OCI-LY1 (cell line): Measurements from ENCODE around the gene CCDC78.

Source experiments
- H2AFZ ChIP-seq: fragments of 200-600 bp; sonication (generic), shearing (Covaris generic); 2 replicates; pipeline ENCODE4 v1.6.0; 2014; ENCODE audit warnings: antibody characterized with exemption, mild to moderate bottlenecking, low read length
- H3F3A ChIP-seq: fragments of 200-600 bp; sonication (generic), shearing (Covaris generic); 2 replicates; pipeline ENCODE4 v1.6.0; 2014; ENCODE audit warnings: mild to moderate bottlenecking, antibody characterized with exemption, low read length, moderate library complexity; ENCODE audit not compliant: insufficient read depth
- H3K27ac ChIP-seq: fragments of 200-600 bp; sonication (generic); 2 replicates; pipeline ENCODE4 v1.5.1; 2014; ENCODE audit warnings: low read length, mixed run types, mild to moderate bottlenecking, low read depth; ENCODE audit not compliant: poor library complexity, severe bottlenecking
- H3K27me3 ChIP-seq: fragments of 200-600 bp; sonication (generic); 2 replicates; pipeline ENCODE4 v1.6.0; 2014; ENCODE audit warnings: antibody characterized with exemption, mild to moderate bottlenecking, low read length, moderate library complexity; ENCODE audit not compliant: insufficient read depth
- H3K36me3 ChIP-seq: fragments of 200-600 bp; sonication (generic); 2 replicates; pipeline ENCODE4 v1.6.1; 2014; ENCODE audit warnings: mild to moderate bottlenecking, antibody characterized with exemption, low read length, moderate library complexity, mixed read lengths; ENCODE audit not compliant: insufficient read depth
- H3K4me1 ChIP-seq: fragments of 200-600 bp; sonication (generic); 2 replicates; pipeline ENCODE4 v1.5.1; 2014; ENCODE audit warnings: mild to moderate bottlenecking, low read length, moderate library complexity; ENCODE audit not compliant: insufficient read depth, severe bottlenecking
- H3K4me2 ChIP-seq: fragments of 200-600 bp; sonication (generic), shearing (Covaris generic); 2 replicates; pipeline ENCODE4 v1.6.1; 2014; ENCODE audit warnings: low read length
- H3K4me3 ChIP-seq: fragments of 200-600 bp; sonication (generic); 2 replicates; pipeline ENCODE4 v1.5.1; 2014; ENCODE audit warnings: low read length, low read depth, mild to moderate bottlenecking, mixed read lengths; ENCODE audit not compliant: poor library complexity, severe bottlenecking
- H3K79me2 ChIP-seq: fragments of 200-600 bp; shearing (Covaris generic); 2 replicates; pipeline ENCODE4 v1.6.1; 2016; ENCODE audit warnings: mixed run types, low read length, mixed read lengths; ENCODE audit not compliant: insufficient read depth
- H3K9ac ChIP-seq: fragments of 200-600 bp; sonication (generic), shearing (Covaris generic); 2 replicates; pipeline ENCODE4 v1.6.1; 2014; ENCODE audit warnings: mild to moderate bottlenecking, low read length, mixed read lengths
- H3K9me2 ChIP-seq: fragments of 200-600 bp; sonication (generic), shearing (Covaris generic); 2 replicates; pipeline ENCODE4 v1.6.1; 2014; ENCODE audit warnings: low read depth, mild to moderate bottlenecking, low read length, mixed read lengths
- H3K9me3 ChIP-seq: fragments of 200-600 bp; shearing (Covaris generic); 2 replicates; pipeline ENCODE4 v1.6.1; 2014; ENCODE audit warnings: low read length, mixed read lengths
- H4K20me1 ChIP-seq: fragments of 200-600 bp; sonication (generic), shearing (Covaris generic); 2 replicates; pipeline ENCODE4 v1.6.0; 2016; ENCODE audit warnings: mild to moderate bottlenecking, low read length; ENCODE audit not compliant: insufficient read depth
- EZH2 ChIP-seq: fragments of 200-600 bp; sonication (generic), shearing (Covaris generic); IDR thresholded peaks from 2 replicates; pipeline ENCODE4 v1.8.0; 2017; ENCODE audit warnings: borderline replicate concordance, mixed run types, mild to moderate bottlenecking, antibody characterized with exemption, low read length, moderate library complexity, mixed read lengths
- TF ChIP-seq, protein P1 (sequence below): fragments of 200-600 bp; sonication (generic), shearing (Covaris generic); IDR thresholded peaks from 2 replicates; pipeline ENCODE4 v1.5.1; 2017; ENCODE audit warnings: mild to moderate bottlenecking, antibody characterized with exemption, low read length, moderate library complexity, mixed read lengths

CCDC78 gene

DNA sequence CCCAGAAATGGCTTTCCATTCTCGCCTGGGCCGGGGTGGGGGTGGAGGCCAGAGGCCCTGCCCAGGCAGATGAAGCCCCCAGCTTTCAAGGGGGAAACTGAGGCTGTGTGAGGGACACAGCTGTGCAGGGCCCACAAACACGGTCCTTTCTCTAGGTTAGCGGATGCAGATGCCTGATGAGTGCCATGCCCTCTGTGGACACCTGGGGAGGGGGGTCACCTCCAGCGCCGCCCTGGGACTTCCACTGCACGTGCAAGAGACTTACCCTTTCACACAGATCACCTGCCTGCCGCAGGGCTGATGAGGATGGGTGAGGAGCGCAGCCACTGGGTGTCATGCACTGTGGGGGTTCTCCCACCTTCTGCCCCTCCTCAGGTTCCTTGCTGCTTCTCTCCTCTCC lies 7.9 kb downstream of the CCDC78 start:
- H3K4me1 ChIP-seq: peaks cover 40% of the 10 kb centered on the region
- H3K27me3 ChIP-seq: peaks cover 18% of the 10 kb centered on the region
- TF ChIP-seq, protein P1, sequence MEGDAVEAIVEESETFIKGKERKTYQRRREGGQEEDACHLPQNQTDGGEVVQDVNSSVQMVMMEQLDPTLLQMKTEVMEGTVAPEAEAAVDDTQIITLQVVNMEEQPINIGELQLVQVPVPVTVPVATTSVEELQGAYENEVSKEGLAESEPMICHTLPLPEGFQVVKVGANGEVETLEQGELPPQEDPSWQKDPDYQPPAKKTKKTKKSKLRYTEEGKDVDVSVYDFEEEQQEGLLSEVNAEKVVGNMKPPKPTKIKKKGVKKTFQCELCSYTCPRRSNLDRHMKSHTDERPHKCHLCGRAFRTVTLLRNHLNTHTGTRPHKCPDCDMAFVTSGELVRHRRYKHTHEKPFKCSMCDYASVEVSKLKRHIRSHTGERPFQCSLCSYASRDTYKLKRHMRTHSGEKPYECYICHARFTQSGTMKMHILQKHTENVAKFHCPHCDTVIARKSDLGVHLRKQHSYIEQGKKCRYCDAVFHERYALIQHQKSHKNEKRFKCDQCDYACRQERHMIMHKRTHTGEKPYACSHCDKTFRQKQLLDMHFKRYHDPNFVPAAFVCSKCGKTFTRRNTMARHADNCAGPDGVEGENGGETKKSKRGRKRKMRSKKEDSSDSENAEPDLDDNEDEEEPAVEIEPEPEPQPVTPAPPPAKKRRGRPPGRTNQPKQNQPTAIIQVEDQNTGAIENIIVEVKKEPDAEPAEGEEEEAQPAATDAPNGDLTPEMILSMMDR: no peak
- TF ChIP-seq EZH2: no peak
- no peaks in the 10 kb centered on the region for H3K79me2 ChIP-seq
- H3K4me2 ChIP-seq: no peak overlapping the region
- no peaks in the 10 kb centered on the region for H4K20me1 ChIP-seq
- no peak overlapping the region for H3K27ac ChIP-seq
- no peak overlapping the region for H3K9ac ChIP-seq
- H2AFZ ChIP-seq: no peak overlapping the region
- H3F3A ChIP-seq: no peaks in the 10 kb centered on the region
- H3K36me3 ChIP-seq: peaks cover 8% of the 10 kb centered on the region
- no peaks in the 10 kb centered on the region for H3K9me3 ChIP-seq
- H3K4me3 ChIP-seq: no peak overlapping the region
- no peaks in the 10 kb centered on the region for H3K9me2 ChIP-seq

DNA sequence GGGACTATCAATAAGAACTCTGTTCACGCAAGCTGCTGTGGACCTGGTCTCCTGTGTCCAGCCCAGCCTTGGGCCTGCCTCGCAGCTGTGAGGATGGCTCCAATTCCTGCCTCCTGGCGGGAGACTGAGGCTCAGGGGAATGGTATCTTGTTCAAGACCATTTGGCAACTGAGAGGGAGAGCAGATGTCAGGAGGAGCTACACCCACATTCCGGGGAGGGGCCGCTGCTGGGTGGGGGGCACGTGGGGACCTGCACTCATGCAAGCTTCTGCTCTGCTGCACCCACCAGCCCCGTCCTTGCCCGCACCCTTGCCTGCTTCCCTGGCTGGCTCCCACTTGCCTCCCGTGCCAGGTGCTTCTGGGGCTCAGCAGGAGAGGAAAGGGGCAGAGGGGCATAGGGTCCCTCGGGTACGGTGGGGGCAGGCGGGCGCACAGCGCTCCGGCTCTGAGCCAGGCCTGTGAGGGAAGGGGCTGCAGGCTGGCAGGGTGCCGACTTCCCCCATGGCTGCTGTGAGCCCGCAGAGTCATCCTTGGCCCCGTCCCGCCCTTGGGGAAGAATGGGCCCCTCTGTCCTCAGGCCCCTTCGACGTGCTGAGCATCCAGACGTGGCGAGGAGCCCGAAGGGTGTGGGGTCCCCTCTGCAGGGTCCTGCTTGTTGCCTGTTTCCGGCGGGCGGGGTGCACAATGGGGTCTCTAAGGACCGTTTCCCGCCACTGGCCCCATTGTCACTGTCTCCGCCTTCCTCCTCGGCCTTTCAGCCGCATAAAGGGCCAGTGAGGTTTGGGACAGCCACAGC lies 8.6 kb downstream of the CCDC78 start:
- no peak overlapping the region for H3K4me2 ChIP-seq
- TF ChIP-seq, protein P1: no peak
- no peak for TF ChIP-seq EZH2
- no peak overlapping the region for H3K27ac ChIP-seq
- H3K4me3 ChIP-seq: no peak overlapping the region
- no peaks in the 10 kb centered on the region for H3F3A ChIP-seq
- no peak overlapping the region for H2AFZ ChIP-seq
- no peaks in the 10 kb centered on the region for H3K9me3 ChIP-seq
- H3K36me3 ChIP-seq: peaks cover 1% of the 10 kb centered on the region
- no peaks in the 10 kb centered on the region for H3K9me2 ChIP-seq
- H3K27me3 ChIP-seq: peaks cover 18% of the 10 kb centered on the region
- H3K79me2 ChIP-seq: no peaks in the 10 kb centered on the region
- no peaks in the 10 kb centered on the region for H4K20me1 ChIP-seq
- H3K9ac ChIP-seq: no peak overlapping the region
- H3K4me1 ChIP-seq: peaks cover 34% of the 10 kb centered on the region

DNA sequence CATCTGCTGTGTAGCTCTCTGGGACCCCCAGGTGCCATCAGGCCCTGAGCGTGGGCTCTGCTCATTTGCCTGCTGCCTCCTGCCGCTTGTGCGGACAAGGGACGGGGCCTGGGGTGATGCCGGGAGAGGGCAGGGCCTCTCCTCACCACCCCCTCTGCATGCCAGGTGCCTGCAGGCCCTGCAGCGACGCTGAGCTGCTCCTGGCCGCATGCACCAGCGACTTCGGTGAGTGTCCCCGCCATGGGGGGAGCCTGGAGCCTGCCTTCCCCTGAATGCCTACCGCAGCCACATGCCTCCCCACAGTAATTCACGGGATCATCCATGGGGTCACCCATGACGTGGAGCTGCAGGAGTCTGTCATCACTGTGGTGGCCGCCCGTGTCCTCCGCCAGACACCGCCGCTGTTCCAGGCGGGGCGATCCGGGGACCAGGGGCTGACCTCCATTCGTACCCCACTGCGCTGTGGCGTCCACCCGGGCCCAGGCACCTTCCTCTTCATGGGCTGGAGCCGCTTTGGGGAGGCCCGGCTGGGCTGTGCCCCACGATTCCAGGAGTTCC lies 9.4 kb downstream of the CCDC78 start:
- H4K20me1 ChIP-seq: no peaks in the 10 kb centered on the region
- no peak overlapping the region for H2AFZ ChIP-seq
- H3K4me2 ChIP-seq: no peak overlapping the region
- peaks cover 18% of the 10 kb centered on the region for H3K27me3 ChIP-seq
- TF ChIP-seq, protein P1: no peak
- TF ChIP-seq EZH2: no peak
- H3K36me3 ChIP-seq: no peaks in the 10 kb centered on the region
- H3K4me1 ChIP-seq: peaks cover 29% of the 10 kb centered on the region
- no peak overlapping the region for H3K27ac ChIP-seq
- H3K9me2 ChIP-seq: no peaks in the 10 kb centered on the region
- no peaks in the 10 kb centered on the region for H3K79me2 ChIP-seq
- no peaks in the 10 kb centered on the region for H3K9me3 ChIP-seq
- no peaks in the 10 kb centered on the region for H3F3A ChIP-seq
- no peak overlapping the region for H3K4me3 ChIP-seq
- no peak overlapping the region for H3K9ac ChIP-seq
